ENCODE results near the gene NKAPL. TPM values are rescaled to one million over a fixed set of nuclear protein-coding genes. Genes with fewer than 3 reads are reported as not detected.

NKAPL gene
- total and polyA plus RNA-seq, 10 of the 15 experiments (the other 5 are each of a cell fraction or from before 2014, with no cell fraction given), result 0.10 to 0.48 (median 0.19) TPM; not detected in 1

DNA sequence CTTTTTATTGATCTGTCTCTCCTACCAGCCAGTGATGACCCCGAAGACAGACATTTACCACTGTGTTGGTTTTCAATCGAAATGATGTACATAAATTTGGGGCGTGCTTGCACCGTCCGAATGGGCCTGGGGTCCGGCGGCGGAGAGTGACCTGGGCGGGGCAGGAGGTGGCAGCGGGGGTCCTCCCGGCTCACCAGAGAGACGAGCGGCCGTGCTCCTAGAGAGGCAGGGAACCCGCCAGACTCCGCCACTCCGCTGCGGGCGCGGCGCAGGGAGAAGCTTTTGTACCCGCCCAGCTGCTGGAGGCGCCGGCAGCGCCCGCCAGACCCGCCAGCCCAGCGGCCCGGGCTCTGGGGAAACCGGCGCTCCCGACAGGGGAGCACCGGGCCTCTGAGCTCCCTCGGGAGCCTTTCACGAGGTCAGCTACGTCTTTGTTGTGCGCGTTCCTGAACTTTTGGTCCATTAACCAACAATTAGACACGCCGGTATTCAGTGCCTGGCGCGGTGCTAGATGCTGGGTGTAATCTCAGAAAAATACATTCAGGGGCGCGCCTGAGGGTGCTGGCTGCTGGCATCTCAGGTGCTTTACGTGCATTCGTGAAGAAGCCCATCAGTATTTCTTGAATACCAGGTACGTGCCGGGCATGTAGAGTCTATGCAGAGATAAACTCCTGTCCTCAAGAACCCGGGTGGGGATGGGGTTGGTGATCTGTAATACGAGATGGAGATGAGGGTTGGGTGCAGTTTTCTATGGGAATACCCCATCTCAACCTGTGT lies 22.4 kb downstream of the NKAPL start, which contains the start of gene PGBD1 (continued):
- TF ChIP-seq CBX3 (IDR thresholded peaks at IDR 0.05; ENCODE audit: borderline replicate concordance, low read depth) (no peak), CREB1 (IDR thresholded peaks at IDR 0.05; ENCODE audit: low read depth) (no peak), SUPT20H (IDR thresholded peaks at IDR 0.05; ENCODE audit: borderline replicate concordance, control insufficient read depth, low read depth, low read length) (no peak), STAT1 (conservative IDR thresholded peaks at IDR 0.05) (no peak), TARDBP (IDR thresholded peaks at IDR 0.05; ENCODE audit: borderline replicate concordance) (no peak), ZNF622 (IDR thresholded peaks at IDR 0.05) (no peak), NR2F1 (conservative IDR thresholded peaks at IDR 0.05) (0 out of 2 replicates have a peak, but pooled peaks have one; percentile 18), SRF (IDR thresholded peaks at IDR 0.05; ENCODE audit: low read depth in 2 of 2, low read length in 2 of 2) (no peak), RAD21 (IDR thresholded peaks at IDR 0.05; ENCODE audit: insufficient read depth, low read depth, low read length) (0 out of 2 replicates have a peak, but pooled peaks have one; percentile 2), CHD4 (IDR thresholded peaks at IDR 0.05) (no peak), FOS (IDR thresholded peaks at IDR 0.05; ENCODE audit: borderline replicate concordance, extremely low read depth, insufficient read length) (no peak), EP300 (IDR thresholded peaks at IDR 0.05; ENCODE audit: borderline replicate concordance in 1 of 2, control insufficient read depth in 1 of 2, low read depth in 2 of 2, low read length in 2 of 2) (no peak), MEF2B (IDR thresholded peaks at IDR 0.05; ENCODE audit: partially characterized antibody, poor library complexity, severe bottlenecking) (peak; percentile 49), BHLHE40 (IDR thresholded peaks at IDR 0.05; ENCODE audit: borderline replicate concordance in 1 of 2, low read depth in 2 of 2, low read length in 1 of 2) (peak in 1 of 2 experiments; percentile 23; a peak in 1 of 4 replicates), TAF1 (IDR thresholded peaks at IDR 0.05; ENCODE audit: borderline replicate concordance, low read depth, low read length) (peak; percentile 78; the same call in 1 of the 2 replicates), RCOR1 (conservative IDR thresholded peaks at IDR 0.05; ENCODE audit: low read depth, low read length) (no peak), SMAD1 (IDR thresholded peaks at IDR 0.05; ENCODE audit: low read depth, partially characterized antibody) (no peak), SMC3 (IDR thresholded peaks at IDR 0.05; ENCODE audit: borderline replicate concordance, low read length) (no peak), FOXK2 (IDR thresholded peaks at IDR 0.05) (no peak)
- TF ChIP-seq, protein P1, sequence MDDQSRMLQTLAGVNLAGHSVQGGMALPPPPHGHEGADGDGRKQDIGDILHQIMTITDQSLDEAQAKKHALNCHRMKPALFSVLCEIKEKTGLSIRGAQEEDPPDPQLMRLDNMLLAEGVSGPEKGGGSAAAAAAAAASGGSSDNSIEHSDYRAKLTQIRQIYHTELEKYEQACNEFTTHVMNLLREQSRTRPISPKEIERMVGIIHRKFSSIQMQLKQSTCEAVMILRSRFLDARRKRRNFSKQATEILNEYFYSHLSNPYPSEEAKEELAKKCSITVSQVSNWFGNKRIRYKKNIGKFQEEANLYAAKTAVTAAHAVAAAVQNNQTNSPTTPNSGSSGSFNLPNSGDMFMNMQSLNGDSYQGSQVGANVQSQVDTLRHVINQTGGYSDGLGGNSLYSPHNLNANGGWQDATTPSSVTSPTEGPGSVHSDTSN (IDR thresholded peaks at IDR 0.05; ENCODE audit: insufficient replicate concordance, low read depth, low read length), result no peak
- TF ChIP-seq, protein P2, sequence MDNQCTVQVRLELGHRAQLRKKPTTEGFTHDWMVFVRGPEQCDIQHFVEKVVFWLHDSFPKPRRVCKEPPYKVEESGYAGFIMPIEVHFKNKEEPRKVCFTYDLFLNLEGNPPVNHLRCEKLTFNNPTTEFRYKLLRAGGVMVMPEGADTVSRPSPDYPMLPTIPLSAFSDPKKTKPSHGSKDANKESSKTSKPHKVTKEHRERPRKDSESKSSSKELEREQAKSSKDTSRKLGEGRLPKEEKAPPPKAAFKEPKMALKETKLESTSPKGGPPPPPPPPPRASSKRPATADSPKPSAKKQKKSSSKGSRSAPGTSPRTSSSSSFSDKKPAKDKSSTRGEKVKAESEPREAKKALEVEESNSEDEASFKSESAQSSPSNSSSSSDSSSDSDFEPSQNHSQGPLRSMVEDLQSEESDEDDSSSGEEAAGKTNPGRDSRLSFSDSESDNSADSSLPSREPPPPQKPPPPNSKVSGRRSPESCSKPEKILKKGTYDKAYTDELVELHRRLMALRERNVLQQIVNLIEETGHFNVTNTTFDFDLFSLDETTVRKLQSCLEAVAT (IDR thresholded peaks at IDR 0.05), result no peak
- TF ChIP-seq, protein P3, sequence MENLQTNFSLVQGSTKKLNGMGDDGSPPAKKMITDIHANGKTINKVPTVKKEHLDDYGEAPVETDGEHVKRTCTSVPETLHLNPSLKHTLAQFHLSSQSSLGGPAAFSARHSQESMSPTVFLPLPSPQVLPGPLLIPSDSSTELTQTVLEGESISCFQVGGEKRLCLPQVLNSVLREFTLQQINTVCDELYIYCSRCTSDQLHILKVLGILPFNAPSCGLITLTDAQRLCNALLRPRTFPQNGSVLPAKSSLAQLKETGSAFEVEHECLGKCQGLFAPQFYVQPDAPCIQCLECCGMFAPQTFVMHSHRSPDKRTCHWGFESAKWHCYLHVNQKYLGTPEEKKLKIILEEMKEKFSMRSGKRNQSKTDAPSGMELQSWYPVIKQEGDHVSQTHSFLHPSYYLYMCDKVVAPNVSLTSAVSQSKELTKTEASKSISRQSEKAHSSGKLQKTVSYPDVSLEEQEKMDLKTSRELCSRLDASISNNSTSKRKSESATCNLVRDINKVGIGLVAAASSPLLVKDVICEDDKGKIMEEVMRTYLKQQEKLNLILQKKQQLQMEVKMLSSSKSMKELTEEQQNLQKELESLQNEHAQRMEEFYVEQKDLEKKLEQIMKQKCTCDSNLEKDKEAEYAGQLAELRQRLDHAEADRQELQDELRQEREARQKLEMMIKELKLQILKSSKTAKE (IDR thresholded peaks at IDR 0.05; ENCODE audit: low read depth, poor library complexity, severe bottlenecking), result no peak
